AG08395 (cell line): ENCODE results near the gene UEVLD.
"Not testable (repeated sequence)": the region's sequence is repeated elsewhere in the genome, so short reads cannot be mapped to it uniquely, and the experiment has no call there.

ENCODE experiments used
- DNase-seq: peaks from one replicate; pipeline ENCODE4 v3.0.0; 2012; ENCODE audit warnings: mixed read lengths, low spot score

Gene UEVLD

DNA sequence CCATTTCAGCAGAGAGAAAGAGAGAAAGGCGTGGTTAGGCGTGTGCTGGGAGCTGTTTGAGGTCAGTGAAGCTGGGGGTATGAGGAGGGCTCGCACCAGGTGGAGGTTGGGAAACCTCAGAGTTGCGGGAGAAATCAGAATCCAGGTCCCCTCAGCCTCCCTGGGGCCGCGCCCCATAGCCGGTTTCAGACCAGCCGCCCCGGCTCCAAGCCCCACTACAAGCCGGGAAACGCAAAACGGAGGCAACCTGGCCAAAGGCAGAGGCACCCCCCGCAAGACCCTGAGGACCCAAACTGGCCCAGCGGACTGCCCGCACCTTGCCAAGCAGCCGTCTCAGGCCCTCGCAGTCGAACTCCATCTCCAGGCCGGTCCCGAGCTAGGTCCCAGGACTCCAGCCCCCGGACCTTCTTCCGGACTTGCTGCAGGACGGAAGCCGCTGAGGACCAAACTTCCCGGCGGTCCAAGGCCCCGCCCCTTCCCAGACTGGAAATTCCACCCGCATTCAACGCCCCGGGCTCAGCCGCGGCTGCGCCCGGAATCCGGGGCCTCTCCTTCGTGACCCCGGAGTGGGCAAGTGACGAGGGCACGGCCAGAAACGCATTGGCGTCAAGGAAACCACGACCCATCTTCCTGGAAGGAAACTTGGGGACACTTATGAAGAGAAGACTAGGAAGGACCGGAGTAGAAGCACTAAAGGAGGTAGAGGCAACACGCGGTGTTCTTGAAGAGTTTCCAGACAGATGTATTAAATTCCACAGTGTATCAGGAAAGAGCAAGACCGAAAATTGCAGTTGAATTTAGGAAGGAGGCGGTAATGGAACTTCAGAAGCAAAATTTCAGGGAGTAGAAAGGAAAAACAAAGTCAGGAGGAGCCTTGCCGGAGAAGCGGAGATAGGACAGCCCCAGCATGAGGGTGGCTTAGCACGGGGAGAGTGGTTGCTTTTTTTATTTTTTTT, at the start of gene UEVLD:
Gene UEVLD, minus strand, starts transcription at position 438 of the 956 bp plus-strand sequence. Its CDS starts 80 bp downstream, at position 358.
- DNase-seq: peak; percentile 97

DNA sequence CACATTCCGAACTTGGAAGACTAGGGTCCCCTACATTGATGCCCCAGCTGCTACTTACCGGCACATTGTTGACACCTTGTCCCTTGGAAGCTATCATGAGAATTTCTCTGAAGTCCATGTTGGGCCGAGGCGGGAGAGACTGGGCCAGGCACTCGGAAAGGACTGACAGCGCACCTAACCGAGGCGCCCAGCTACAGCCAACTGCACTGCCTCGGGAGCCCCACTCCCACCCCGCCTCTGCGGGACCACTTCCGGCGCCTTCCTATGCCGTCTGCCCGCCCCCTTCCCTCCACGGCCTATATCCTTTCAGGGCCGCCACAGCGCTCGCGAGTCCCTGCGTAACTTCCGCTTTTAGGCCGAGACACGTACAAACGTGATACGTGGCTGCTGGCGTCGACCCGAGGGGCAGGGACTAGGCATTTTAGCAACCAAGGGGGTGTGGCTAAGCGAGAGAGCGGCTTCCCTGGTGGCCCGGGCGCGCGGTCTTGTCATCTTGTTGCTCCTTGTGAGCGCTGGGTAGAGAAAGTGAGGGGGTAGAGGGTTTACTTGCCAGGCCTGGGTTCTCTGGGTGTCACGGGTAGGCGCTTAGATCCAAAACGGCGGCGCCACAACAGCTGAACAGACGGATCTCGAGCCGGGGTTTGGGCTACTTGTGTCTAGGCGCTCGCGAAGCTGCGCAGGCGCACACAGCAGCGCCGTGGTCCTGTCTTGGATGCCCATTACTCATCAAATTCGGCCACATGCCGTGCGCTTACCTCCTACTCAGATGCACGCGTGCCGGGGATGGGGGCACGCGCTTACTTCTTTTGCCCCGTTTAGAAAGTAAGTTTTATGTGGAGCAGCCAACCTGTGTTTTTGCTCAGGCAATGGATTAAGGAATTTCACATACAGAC, 45.9 kb upstream of the UEVLD start, which contains the start of gene SPTY2D1:
Gene SPTY2D1, minus strand, starts transcription at position 203 of the 893 bp plus-strand sequence. Its CDS starts 85 bp downstream, at position 118.
- peak; percentile 96 for DNase-seq

DNA sequence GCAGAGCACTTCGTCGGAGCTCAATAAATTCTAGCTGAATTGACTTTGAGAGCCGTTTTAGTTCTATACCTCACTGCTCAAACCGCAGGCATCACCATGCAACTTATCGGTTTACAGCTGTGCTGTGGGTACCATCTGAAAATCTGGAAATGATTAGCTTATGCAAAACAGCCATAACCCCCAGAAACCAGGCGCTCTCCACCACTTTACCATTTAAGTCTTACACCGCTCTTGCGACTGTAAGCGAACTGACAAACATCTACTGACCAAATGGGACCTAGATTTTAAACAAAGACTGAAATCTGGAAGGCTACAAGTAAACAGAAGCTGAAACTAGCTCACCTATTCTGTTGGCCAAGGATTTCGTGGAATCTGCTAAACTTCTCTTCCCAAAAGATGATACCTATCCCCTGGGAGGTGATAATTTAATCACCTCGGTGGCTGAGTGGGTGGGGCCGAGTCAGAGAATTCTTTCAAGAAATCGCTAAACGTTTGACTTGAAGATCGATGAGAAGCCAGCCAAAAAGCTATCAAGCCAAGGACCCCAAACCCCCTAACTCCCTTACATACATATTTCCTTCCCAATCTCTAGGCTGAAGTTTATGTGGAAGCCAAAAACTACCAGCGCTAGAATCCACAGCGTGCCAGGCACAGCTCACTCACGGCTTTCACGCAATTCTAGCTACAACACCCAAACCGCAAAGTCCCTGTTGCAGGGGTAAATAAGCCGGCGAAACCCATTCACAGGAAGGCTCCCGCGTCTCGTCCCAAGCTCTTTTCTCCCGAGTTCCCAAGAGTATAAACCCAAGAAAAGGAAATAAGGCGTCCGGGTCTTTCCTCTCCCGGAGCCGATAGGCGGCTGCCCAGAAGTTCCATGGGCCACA, 45.0 kb upstream of the UEVLD start:
- no peak for DNase-seq

DNA sequence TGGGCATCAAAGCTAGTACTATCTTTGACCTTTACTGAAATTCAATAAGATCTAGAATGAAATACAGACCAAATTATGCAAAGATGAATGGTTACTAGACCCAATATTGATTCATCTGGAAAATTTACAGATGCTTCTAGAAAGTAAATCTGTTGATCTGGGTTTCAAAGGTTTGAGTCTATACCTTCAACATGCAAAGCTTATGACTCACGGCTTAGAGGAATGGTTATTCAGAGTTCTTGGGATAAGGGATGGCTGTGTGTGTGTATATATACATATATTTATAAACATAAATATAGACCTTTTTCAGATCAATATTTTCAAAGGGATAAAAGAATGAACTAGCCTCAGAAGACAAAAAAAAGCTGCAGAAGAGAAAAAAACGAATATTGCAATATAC, 44.3 kb upstream of the UEVLD start:
- DNase-seq: no peak

DNA sequence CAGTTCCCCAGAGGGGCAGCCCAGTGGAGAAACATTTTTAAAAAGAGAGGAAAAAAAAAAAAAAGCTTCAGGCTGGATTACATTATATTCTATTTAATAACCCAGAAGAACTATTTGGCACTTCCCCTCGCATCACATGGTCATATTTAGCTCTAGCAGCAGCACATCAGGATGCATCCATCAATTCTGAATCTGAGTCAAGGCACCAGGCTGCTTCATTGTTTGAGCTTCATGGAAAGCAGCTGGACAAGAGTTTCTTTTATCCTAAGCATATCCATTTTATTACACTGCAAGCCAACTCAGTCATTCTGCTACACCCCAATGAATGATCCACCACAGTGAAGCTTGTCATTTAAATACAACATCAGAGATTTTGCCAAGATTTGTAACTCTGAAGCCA, 35.6 kb upstream of the UEVLD start:
- no peak for DNase-seq

DNA sequence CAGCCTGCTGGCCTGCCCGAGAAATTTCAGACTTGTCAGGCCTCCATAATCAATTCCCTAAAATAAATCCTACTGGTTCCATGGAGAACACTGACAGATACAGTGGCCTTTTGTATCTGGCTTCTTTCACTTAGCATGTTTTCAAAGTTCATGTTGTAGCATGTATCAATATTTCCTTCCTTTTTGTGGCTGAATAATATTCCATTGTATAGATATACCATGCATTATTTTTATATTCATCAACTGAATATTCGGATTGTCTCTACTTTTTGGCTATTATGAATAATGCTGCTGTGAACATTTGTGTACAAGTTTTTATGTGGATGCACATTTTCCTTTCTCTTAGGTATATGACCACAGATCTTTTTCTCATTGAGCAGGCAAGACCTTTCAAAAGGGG, 35.2 kb upstream of the UEVLD start:
- no peak for DNase-seq

DNA sequence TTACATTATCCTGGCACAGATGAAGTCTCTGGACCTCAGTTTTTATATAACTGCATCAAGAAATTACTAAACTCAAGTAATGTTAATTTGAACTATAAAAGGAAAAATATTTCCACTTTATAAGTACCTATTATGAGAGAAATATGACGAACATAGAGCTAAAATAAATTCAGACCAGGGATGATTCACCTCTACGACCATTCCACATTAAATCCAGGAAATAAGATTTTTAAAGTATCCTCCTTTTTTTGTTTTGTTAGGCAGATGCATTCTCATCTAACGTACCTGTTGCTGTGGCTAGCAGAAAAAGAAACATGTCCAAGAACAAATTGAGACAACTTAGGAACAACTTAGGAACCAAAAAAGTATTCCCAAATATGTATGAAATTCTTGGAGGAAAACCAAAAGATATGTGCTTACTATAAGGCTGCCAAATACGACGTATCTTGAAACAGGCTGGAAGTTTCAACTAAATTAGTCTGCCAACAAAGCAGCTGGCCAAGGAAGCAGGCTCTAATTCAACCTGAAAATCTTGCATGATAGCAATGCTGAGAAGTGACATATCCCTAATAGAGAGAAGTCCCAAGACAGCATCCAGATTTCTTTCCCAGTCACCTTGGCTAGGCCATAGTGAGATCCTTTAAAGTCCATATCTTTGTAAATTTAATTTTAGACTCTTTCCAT, 29.9 kb upstream of the UEVLD start:
- no peak for DNase-seq

DNA sequence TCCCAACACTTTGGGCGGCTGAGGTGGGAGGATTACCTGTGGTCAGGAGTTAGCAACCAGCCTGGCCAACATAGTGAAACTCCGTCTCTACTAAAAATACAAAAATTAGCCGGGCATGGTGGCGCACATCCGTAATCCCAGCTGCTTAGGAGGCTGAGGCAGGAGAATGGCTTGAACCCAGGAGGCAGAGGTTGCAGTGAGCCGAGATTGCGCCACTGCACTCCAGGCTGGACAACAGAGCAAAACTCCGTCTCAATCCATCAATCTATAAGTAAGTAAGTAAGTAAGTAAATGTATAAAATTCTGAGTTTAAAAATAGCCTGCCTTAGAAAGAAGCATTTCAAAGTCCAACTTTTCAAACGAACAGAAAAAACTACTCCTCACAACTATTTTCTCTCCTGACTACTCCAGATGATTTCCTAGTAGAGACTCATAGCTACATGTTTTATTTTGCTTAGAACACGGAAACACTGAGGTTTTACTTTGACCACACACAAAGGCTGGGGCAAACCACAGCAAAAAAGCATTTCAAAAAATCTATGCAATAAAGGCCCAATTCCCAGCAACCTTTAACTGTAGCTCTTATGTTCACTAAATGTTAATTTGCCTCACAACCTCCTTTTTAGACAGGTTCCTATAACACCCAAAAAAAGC, 29.3 kb upstream of the UEVLD start:
- peak; percentile 37 for DNase-seq

DNA sequence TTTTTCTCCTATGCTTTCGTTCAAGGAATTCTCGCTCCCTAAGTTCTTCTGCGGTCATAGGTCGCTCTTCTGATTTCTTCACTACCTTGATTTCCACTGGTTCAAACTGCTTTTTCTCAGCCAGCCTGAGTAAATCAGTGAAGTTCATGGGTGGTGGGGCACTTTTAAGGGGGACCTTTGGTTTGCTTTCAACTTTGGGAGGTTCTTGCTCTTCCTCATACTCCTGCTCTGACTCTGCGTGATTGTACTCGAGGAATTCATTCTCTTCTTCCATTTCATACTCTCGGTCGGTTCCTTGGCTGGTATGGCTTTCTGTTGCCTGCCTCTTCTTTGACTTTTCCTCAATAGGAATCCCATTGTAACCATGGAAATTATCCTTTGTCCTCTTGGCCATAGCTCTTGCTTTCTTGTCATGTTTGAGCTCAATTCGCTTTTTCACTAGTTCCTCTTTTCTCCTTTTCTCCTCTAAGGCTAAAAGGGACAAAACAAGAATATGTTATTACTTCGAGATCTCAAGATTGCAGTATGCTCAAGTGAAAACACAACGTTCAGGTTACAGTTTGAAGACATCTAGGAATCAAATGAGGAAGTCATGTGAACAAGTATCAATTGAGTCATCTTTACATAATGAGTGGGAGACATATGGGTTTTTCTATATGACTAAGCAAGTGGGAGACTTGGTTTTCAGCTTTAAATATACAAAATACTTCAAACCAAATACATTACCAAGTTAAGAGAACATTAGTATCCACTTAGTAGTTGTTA, 27.3 kb upstream of the UEVLD start:
- DNase-seq: no peak

DNA sequence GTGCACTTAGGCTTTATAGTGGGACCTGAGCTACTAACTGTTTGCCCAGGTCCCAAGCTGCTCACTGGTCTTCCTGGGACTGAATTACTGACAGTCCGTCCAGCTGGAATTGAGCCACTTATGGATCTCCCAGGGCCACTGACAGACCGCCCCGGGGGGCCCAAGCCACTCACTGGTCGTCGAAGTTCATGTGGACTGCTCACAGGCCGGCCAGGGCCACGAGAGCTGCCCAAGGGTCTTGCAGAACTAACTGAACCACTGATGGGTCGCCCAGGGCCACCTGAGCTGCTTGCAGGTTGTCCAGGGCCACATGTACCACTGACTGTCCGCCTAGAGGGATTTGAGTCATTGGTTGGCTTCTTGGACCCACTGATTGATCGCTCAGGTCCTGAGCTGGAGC, 26.1 kb upstream of the UEVLD start:
- no peak for DNase-seq

DNA sequence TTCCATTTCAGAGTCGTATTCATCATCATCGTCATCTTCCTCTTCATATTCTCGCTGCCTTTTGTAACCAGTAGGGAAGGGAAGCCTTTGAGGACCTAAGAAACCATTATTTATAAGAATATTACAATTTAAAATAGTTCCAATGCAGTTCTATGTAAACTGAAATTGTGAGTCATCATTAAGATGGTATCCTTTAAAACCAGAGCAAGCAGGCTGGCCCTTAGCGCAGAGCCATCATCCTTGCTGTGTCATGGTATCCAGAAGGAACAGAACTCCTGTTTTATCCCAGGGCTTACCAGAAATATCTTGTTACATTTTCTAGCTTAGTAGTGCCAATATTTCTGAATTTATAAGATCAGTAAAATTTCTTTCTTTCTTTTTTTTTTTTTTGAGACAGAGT, 23.9 kb upstream of the UEVLD start:
- DNase-seq: no peak

DNA sequence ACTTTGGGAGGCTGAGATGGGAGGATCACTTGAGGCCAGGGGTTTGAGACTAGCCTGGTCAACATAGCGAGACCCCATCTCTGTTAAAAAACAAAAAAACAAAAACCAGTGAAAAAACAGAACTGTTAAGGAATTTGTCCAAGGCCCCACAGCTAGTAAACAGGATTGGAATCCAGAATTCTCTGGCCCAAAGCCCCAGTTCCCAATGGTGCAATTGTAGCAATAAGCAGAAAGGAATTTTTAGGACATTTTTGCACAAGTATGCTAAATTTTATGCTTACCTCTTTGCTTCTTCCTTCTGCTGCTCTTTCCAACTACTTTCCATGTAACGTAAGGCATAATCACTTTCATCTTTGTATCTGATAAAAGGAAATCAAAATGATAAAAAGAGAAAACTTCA, 22.7 kb upstream of the UEVLD start:
- peak; percentile 37 for DNase-seq

DNA sequence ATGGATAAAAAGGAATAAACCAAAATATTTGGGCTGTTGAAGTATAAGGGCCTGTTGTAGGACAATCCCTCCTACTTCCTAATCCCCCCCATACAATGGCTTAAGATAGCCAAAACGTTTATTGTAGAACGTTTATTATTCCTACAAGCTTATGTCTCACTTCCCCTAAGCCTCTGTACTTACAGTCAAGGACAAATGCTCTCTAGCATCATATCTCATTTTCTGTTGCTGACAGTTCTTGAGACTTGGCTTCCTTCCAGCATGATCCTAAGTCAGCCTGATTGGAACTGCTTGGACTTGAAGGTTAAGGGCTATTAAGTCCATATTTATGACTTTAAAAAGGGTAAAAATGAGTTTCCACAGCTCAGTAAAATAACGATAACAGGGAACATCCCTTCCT, 19.8 kb upstream of the UEVLD start:
- DNase-seq: no peak

DNA sequence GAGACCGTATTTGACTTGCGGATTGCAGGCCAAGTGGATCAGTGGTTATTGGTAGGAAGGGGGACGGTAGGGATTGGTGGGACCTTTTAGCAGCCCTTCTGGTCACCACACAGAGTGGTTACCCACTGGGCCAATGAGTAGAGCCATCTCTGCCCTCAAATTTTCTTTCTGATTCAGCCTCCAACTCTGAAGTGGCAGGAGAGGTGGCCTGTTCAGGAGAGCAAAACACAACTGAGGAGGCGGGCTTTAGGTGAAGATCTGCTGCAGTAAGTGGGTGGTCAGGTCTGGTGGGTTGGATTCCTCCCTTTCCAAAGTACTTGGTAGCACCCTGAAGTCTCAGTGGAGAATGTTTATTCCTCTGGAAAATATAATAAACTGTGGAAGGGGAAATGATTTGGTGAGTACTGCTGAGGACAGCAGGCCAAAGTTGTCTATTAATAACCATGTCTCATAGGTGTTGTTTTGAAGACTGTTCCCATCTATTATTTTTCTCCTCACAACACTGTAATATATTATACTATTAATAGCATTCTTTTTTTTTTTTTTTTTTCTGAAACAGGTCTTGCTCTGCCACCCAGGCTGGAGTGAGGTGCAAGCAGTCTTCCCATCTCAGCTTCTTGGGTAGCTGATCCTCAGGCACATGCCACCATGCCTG, 12.5 kb upstream of the UEVLD start:
- DNase-seq: no peak

DNA sequence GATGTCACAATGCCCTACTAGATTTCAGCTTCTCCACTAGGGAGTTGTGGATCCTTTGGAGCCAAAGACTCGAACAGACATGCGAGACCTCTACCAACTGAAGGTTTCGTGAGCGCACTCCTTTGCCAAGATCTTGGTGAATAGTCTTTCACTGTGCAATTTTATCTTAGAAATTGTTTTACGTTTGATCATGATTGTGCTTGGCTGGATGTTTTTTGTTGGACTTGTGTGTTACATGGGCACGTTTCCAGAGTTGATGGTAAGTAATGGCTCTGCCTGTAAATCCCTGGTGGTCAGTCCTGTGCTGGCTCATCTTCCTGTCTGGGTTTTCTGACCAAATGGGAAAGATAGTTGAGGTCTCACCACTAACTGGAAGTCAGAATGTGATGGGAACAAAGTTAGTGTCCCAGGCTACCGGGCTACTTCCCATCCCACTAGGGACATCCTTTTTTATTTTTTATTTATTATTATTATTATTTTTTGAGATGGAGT, 11.3 kb upstream of the UEVLD start, which contains the start of gene MISFA:
Gene MISFA, plus strand, starts transcription at position 51 of the 492 bp plus-strand sequence. Its CDS starts 140 bp downstream, at position 191.
- no peak for DNase-seq

DNA sequence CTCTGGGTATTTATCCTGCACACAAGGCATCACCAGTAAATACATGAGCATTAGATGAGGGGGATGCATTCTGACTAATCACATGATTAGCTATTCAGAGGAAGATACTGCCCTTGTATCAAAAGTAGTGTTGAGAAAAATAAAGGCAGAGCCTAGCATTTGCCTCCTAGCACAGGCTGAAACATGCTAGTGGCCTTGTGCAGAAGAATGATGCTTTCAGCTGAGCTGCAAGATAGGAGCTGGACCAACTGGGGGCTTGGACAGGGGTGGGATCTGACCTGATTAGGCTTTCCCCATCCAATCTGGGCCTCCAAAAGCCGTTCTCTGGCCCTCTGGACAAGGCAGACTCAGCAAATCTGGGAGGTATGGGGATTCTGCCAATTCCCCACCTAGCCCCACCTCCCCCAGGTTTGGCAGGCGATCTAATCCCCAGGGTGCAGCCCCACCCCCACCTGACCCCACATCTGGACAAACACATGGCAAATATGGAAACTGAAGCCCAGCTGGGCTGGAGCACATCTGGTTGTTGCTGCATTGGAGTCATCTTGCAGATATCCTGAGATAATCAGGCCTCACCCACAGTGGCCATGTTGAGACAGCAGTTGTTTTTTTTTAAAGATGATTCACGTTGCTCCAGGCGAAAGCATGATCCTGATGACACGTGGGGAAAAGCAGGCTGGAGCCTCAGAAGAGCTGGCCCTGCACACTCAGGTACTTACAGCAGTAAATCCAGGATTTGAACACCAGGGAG, 6.6 kb upstream of the UEVLD start:
- no peak for DNase-seq

DNA sequence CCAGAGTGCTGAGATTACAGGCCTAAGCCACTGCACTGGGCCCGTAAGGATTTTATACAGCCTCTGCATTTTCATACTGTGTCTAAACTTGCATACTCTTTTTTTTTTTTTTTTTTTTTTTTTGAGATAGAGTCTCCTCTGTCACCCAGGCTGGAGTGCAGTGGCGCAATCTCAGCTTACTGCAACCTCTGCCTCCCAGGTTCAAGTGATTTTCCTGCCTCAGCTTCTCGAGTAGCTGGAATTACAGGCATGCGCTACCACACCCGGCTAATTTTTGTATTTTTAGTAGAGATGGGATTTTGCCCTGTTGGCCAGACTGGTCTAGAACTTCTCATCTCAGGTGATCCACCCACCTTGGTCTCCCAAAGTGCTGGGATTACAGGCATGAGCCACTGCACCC, 5.6 kb upstream of the UEVLD start:
- not testable (repeated sequence) for DNase-seq

DNA sequence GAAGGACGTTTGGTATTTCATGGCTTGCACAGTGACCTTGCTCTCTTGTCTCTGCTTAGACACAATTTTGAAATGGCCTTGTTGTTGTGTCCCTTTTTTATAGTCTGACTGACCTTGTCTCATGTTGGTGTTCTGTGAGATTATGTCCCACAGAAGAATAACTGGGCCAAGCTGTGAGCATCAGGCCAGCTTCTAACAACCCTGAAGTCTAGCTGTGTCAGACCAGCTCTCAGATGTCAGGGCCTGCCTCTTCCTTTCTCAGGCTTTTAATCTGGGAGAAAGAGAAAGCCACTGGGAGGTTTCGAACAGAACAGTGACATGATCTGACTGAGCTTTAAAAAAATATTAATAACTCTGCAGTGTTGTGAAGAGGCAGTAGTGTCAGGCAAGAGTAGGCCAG, 2.0 kb upstream of the UEVLD start:
- DNase-seq: no peak
